GM19023 (cell line): ENCODE results near the gene ZNF354C.
A peak's percentile ranks its signal among the peaks of the same experiment; 100 is the strongest.
"Not testable (repeated sequence)": the region's sequence is repeated elsewhere in the genome, so short reads cannot be mapped to it uniquely, and the experiment has no call there.

ENCODE experiments used
- ATAC-seq: cut with Tn5 transposase; IDR thresholded peaks from one replicate; pipeline ENCODE4 v1.9.1; 2021; ENCODE audit warnings: mild to moderate bottlenecking, moderate library complexity; ENCODE audit not compliant: unreplicated experiment

Gene ZNF354C

GRCh38 chr5:179060116-179061008 is at the start of gene ZNF354C:
TSS of gene ZNF354C (plus strand) at chr5:179060373. CDS start at chr5:179062069, 1,696 bp downstream.
- ATAC-seq = peak; percentile 60

- peak; percentile 76 for ATAC-seq
Observed at GRCh38 chr5:179023528-179024189, 36.5 kb upstream of the ZNF354C start, which contains the start of gene ZNF879. TSS of gene ZNF879 (plus strand) at chr5:179023804. CDS start at chr5:179025005, 1,201 bp downstream.

DNA sequence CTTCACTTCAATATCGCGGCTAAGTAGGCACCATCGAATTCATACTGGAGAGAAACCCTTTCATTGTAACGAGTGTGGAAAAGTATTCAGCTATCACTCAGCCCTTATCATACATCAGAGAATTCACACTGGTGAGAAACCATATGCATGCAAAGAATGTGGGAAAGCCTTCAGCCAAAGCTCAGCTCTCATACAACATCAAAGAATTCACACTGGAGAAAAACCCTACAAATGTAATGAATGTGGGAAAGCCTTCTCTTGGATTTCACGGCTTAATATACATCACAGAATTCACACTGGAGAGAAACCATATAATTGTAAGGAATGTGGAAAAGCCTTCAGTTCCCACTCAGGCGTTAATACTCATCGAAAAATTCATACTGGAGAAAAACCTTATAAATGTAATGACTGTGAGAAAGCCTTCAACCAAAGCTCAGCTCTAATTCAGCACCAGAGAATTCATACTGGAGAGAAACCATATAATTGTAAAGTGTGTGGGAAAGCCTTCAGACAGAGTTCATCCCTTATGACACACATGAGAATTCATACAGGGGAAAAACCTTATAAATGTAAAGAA is 27.1 kb upstream of the ZNF354C start:
- ATAC-seq = no peak

GRCh38 chr5:179044765-179045164 is 15.4 kb upstream of the ZNF354C start:
- no peak for ATAC-seq

GRCh38 chr5:179051784-179052183 is 8.4 kb upstream of the ZNF354C start:
- ATAC-seq = no peak

DNA sequence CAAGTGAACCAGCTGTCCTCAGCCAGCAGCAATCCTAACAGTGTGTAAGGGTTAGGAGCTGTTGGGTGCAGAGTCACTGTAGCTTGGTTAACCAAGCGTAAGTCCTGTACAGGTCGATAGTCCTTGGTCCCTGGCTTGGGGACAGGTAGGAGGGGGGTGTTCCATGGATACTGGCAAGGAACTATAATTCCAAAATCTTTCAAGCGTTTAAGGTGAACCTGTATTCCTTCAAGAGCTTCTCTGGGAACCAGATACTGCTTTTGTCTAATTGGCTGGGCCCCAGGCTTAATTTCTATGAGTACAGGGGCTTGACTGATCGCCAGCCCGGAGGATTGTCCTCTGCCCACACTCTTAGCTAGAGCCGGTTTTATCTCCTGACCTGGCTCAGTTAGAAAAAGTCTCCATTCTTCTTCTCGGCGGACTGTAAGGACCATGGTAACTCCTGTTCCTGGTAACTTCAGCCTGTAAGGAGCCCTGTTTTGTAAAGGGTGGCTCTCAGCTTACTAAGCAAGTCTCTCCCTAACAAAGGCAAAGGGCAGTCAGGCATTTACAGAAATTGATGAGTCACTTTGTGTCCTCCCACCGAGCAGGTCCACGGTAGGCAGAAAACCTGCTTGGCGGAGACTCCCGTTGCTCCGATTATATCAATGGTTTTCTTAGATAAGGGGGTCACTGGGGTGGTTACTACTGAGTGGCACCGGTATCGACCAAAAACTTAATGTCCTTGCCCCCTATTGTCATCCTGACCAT is 6.0 kb upstream of the ZNF354C start:
- no peak for ATAC-seq

DNA sequence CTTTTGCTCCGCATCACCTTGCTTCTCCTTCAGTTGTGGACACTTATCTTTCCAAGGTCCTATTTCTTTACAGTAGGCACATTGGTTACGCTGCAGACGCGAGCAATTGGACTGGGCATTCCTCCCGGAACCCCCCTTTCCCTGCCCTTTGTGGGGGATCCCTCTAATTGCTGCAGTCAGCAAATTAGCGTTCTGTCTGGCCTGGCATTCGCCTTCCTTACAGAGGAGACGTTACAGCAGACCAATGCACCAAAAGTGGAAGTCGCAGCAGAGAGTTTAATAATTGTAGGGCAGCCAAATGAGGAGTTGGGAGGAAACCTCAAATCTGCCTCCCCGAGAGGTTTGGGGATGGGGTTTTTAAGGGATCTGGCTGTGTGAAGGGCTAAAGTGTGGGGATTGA is 5.3 kb upstream of the ZNF354C start:
- no peak for ATAC-seq

DNA sequence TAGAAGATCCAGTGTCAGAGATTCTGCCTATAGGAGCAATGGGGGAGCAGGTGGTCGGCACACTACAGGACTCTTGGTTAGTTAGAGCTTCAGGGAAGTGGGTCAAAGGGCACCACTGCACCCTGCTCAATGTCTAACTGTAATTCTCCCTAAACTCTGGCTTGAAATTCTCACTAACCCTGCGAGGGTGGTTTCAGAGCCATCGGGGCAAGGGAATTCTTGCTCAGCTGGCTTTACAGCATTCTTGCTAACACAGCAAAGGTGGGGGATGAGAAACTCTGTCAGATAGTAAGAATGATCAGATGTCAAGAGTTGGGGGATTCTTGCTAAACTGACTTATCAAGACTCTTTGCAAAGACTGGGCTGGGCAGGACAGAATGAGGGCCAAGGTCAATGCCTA is 4.7 kb upstream of the ZNF354C start:
- no peak for ATAC-seq

GRCh38 chr5:179055841-179056240 is 4.3 kb upstream of the ZNF354C start:
- ATAC-seq = no peak

DNA sequence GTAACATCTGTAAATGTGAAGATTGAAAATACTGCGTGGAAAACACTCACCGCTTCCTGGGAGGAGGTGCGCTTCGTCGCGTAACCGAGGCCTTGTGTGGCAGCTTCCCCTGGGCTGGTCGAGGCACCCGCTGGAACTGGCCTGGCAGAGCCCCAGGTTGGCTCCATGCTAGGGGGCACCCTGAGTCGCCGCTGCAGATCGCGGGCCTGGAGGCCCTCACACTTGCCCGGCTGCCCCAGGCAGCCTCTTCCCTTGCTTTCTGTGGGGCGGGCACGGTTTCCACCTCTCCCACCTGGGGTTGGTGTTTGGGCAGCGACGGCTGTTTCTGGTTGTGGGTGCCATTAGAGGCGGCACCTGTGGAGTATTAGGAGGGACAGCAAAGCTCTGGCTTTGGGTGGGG is 852 bp downstream of the ZNF354C start:
- ATAC-seq = no peak

DNA sequence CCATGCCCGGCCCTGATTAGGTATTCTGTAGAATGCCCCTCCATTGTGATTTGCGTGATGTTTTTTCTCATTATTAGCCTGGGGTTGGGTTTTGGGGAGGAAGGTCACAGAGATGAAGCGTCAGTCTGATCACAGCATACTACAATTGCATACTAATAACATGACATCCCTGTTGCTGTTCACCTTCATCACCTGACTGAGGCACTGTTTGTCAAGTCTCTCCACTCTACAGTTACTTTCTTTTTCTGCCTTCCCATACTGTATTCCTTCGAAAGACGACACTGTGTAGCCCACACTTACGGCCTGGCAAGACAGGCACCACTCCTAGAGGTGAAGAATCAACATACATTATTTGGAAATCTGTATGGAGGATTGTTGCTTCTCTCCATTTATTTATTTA is 5.5 kb downstream of the ZNF354C start:
- no peak for ATAC-seq

- no peak for ATAC-seq
Observed at GRCh38 chr5:179079165-179079987, 19.2 kb downstream of the ZNF354C start.

GRCh38 chr5:179080724-179081123 is 20.6 kb downstream of the ZNF354C start:
- no peak for ATAC-seq

DNA sequence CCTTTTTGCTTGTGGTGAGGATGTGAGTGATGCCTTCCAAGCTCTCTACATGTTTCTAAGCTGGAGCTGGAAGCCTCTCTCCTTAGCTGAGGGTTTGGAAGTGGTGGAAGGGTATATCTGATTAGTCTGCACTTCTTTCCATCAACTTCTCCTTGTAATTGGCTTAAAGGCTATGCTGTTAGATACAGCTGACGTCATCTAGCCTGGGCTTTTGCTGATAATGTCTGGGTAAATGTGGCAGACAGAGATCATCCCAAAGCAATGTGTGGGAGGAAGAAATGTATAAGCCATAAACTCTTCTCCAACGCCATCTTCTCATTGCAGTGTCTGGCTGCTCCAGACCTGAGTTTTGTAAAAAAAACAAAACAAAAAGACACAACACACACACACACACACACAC is 29.3 kb downstream of the ZNF354C start:
- no peak for ATAC-seq

DNA sequence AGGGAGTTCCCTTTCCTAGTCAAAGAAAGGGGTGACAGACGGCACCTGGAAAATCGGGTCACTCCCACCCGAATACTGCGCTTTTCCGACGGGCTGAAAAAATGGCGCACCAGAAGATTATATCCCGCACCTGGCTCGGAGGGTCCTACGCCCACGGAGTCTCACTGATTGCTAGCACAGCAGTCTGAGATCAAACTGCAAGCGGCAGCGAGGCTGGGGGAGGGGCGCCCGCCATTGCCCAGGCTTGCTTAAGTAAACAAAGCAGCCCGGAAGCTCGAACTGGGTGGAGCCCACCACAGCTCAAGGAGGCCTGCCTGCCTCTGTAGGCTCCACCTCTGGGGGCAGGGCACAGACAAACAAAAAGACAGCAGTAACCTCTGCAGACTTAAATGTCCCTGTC is 41.1 kb downstream of the ZNF354C start:
- ATAC-seq = not testable (repeated sequence)

- ATAC-seq = no peak
Observed at GRCh38 chr5:179110528-179110927, 50.4 kb downstream of the ZNF354C start.

DNA sequence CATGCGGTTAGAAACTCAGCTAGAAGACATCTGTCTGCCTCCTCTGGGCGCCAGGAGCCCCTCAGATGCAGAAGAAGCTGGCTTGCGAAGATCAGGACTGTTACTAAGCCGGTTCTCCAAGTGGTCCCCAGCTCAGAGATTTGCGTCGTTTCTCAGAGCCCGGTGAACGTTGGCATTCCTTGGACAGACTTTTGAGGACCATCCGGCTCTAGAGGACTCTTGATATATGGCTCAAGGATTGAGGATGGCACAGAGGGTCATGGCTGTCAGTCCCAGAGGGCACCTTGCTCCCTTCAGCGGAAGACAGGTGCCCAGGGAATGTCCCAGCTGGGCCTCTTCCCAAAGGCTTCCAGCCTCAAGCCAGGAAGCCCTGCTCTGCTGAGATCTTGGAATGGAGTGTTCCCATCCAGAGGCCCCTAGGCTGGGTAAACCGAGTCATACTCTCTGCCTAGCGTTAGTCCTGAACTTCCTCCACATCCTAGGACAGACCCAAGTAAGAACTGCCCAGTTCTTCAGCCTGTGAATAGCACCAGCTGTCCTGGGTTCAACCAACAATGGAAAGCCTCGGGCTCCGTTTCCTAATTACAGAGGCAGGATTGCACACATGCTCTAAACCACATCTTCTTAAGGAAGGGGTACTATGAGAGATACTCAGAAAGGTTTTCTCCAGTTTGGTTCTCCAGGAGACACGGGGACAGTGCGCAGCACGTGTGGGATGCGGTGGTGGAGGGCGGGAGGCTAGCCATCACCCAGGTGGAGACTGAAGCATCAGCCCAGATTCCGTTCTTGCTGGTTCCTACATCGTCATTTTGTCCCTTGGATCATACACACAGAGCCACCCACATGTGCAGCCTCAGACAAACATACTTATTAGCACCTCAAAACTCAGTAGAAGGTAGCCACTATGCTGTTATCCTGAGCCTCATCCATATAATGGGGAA is 51.4 kb downstream of the ZNF354C start:
- no peak for ATAC-seq

DNA sequence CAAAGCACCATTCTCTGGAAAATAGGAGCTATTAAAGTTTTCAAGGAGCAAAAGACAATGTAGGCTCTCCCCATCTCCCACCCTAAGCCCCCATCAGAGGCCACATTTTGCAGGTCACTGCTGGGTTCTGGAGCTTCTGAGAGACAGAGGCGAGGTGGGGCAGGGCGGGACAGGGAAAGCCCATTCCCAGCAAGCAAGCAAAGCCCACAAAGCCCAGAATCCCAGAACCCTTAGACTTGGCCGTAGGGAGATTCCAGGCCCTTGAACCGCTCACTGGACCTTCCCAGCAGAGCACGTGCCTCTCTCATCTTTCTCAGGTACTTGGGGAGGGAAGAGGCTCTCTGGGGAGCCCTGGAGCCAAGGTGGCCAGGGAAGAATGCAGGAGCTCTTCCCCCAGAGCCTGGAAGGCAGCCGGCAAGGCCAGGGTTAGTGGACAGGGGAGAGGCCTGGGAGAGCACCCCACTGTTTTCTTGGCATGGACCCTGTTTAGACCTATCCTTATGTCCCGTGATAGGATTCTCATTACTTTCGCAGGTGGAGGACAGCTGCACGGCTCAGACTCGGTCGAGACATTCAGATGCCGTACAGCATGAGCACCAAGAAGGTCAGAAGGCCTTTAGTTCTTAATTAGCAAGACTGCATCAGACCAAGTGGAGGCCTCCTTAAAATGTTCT is 52.4 kb downstream of the ZNF354C start:
- no peak for ATAC-seq

- no peak for ATAC-seq
Observed at GRCh38 chr5:179113143-179113530, 53.0 kb downstream of the ZNF354C start.
